Measurements from ENCODE around the gene NOC3L.

- TF ChIP-seq POLR2A (IDR thresholded peaks at IDR 0.05) (no peak), CTCF (IDR thresholded peaks at IDR 0.05 in 8 of 11, conservative IDR thresholded peaks at IDR 0.05 in 3 of 11) (no peak), POLR2AphosphoS5 (IDR thresholded peaks at IDR 0.05) (peak in 1 of 3 donors; percentile 78)
Measured at GRCh38 chr10:94287336-94287735, 75.4 kb downstream of the NOC3L start.

Measured in spleen (tissue), 7 donors.